Measurements from ENCODE around the gene KRT15.

The KRT15 gene

DNA sequence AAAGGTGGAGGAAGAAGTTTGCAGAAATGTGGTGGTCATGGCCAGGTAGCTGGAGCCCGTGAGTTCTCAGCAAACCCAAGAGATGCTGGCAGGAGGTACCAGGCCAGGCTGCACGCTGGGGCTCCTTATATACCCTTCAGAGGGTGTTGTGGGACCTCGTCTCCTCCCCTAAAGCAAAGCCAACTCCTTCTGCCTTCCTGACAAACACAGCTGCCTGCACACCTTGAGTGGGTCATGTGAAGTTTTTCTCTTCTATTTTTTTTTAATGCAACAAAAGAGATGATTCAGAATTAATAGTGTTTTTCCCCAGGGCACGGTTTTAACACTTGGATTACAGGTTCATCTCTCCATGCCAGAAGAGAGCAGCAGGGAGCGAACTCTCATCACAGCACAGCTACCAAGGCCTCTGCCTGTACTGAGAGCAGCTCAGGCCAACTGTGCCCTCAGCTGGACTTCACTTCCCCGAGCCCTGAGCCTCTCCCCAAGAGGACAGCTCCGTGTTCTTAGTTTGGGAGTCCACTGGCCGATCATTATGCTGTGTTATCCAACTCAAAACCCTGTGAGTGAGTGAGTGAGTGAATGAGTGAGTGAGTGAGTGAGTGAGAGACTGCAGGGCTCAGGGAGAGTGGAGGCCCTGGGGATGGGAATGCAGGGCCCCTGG is at the start of gene KRT15:
Gene KRT15 (minus strand): TSS at position 102 of the 661 bp plus-strand sequence. CDS start 63 bp downstream, at position 39.
- no peak for DNase-seq

DNA sequence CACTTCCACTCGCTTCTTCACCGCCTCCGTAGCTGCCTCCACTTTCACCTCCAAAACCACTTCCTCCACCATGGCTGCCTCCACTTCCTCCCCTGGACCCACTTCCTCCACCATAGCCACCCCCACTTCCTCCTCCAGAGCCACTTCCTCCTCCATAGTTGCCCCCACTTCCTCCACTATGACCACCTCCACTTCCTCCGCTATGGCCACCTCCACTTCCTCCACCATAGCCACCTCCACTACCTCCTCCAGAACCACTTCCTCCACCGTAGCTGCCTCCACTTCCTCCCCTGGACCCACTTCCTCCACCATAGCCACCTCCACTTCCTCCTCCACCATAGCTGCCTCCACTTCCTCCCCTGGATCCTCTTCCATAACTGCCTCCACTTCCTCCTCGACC is 48.6 kb upstream of the KRT15 start:
- no peak for DNase-seq

GRCh38 chr17:41565338-41565737 is 46.6 kb upstream of the KRT15 start:
- no peak for DNase-seq

DNA sequence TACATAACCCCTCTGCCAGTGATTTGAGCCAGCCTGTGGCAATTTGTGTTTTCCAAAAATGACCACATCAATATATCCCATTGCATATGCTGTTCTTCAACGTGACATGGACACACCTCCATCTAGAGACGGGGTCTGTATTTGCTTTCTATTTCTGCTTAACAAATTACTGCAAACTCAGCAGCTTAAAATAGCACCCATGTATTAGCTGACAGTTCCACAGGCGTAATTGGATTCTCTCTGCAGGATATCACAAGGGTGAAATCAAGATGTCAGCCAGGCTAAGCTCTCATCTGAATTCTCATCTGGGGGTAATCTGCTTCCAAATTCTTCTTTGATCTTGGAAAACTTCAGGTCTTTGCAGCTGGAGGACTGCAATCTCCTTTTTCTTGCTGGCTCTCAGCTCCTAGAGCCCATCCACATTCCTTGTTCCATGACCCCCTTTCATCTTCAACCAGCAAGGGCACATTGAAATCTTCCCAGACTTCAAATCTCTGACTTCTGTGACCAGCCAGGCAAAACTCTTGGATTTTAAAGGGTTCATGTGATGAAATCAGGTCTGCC is 45.0 kb upstream of the KRT15 start:
- no peak for DNase-seq

GRCh38 chr17:41561554-41561953 is 42.9 kb upstream of the KRT15 start:
- no peak for DNase-seq

DNA sequence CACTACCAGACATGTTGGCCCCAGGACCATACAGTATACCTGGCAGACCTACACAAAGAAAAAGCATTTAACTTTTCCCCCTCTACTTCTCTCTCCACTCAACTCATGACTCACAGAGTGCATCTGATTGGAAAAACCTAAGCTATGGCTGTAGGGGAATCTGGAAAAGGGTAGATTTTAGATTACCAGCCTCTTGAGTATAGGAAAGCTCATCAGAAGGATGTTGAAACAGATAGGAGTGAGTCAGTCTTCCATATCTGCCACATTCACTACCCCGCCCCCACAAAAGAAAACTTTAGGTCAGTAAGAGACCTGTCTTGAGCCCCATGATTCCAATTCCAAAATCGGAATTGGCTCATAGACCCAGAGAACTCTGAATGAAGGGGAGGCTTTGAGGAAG is 40.9 kb upstream of the KRT15 start:
- DNase-seq, result no peak

- no peak for DNase-seq
Measured at GRCh38 chr17:41556931-41557330, 38.2 kb upstream of the KRT15 start.

GRCh38 chr17:41556306-41556705 is 37.6 kb upstream of the KRT15 start:
- no peak for DNase-seq

- no peak for DNase-seq
Measured at GRCh38 chr17:41555105-41555887, 36.6 kb upstream of the KRT15 start.

DNA sequence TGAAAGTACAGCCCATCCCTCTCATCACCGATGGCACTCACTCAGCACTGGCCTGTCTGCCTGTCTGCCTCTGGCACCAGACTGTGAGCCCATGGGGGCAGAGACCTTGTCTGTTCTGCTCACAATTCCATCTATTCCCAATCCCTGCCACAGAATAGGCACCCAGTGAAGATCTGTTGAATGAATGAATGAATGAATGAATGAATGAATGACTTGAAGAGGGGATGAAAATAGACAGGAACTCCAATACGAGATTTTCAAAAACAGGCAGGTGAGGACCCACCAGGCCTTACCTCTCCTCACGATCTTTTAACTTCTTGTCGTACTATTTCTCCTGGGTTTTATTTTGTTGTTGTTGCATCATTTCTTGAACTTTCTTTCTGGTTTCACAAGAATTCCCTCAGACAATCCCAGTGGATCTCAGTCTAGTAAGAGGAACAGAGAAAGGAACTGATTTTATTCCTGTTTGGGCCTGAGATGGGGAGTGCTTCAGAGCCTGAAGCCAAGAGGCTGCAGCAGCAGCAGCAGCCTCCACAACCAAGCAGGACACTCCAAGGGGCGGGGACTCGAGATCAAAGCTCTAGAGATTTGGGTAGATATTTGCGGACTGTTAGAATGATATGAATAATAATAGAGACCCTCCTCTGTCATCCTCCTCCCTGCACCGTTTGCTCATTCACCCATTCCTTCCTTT is 35.4 kb upstream of the KRT15 start:
- no peak for DNase-seq

DNA sequence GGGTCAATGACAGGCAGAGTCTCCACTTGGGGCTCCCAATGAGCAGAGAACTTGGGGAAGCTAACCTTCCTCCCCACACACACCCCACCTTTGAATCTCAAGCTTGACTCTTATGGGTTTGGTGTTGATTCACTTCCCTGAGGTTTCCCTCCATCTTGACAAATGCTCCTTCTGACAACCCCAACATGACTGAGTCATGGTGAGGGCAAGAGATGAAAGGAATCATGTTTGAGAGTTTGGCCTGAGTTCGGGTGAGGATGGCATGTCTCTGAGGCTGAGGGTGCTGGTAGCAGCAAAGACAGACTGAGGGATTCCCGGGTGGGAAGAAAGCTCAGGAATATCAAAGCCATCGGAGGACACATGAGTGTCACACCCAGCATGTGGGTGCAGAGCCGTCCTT is 34.5 kb upstream of the KRT15 start:
- DNase-seq, result no peak

DNA sequence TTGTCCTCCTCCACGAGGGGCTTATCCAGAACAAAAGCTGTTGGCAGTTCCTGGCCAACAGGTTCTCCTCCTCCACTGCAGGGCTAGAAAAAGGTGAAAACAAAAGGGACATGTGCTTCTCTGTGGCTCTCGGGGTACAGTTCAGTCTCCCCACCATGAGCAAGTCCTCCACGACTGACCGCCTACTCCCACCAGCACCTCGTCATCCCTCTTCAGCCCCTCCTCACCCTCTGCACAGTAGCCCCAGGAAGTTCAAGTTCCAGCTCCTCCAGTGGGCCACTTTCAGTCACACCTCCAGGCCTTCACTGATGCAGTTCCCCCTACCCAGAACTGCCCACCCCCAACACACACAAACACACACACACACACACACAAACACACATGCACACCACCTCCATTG is 33.8 kb upstream of the KRT15 start:
- no peak for DNase-seq

DNA sequence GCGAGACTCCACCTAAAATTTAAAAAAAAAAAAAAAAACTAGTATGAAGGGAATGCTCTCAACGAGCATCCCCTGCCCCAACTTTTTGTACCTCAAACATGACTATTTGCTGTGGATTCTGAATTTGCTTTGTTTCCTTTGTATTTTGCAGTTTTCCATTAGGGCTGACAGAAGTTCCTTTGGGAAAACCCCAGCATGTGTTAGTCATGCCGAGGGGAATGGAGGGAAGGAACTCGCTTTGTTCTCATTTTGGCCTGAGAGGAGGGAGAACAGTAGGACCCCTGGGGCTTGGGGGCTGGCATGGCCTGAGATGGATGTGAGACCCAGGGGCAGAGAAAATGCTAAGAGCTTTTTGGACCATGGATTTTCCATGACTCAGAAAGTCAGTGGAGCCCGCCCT is 32.7 kb upstream of the KRT15 start:
- DNase-seq, result no peak

GRCh38 chr17:41549596-41550039 is 30.9 kb upstream of the KRT15 start:
- no peak for DNase-seq

GRCh38 chr17:41548844-41549595 is 30.3 kb upstream of the KRT15 start:
- DNase-seq, result peak; percentile 40 to 54

GRCh38 chr17:41547921-41548843 is 29.5 kb upstream of the KRT15 start:
- no peak for DNase-seq

- no peak for DNase-seq
Measured at GRCh38 chr17:41547378-41547841, 28.7 kb upstream of the KRT15 start.

- no peak for DNase-seq
Measured at GRCh38 chr17:41546819-41547218, 28.1 kb upstream of the KRT15 start.

- DNase-seq, result no peak
Measured at GRCh38 chr17:41545829-41546410, 27.2 kb upstream of the KRT15 start.

DNA sequence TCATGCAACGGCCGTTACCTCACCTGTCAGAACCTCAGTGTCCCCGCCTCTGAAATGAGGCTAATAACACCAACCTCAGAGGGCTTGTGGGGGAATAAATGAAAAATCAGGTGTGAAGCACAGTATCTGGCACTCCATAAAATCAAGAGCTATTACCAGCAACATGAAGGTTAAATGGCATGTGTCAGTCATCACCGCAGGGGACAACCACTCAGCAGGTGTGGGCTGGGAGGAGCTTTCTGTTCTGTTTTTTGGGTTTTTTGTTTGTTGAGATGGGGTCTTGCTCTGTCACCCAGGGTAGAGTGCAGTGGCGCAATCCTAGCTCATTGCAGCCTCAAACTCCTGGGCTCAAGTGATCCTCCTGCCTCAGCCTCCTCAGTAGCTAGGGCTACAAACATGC is 26.2 kb upstream of the KRT15 start:
- no peak for DNase-seq

DNA sequence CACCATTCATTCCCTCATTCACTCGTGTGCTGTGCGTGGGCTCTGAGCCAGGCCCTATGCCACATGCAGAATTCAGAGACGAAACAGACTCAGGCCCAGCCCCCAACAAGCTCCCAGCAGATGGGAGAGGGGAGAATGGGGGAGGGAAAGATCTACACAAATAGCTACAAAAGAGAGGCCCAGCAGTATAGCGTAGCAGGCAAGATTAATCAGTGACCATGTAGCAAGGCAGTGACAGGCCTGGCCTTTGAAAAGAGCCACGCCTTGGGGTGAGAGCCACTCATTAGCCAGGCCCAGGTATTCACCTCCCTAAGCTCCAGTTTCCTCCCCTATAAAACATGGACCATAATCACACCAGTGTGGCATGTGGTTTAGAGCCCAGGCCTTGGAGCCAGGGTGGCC is 25.8 kb upstream of the KRT15 start:
- no peak for DNase-seq
